Neural progenitor cell (in vitro differentiated cells): ENCODE results near the gene STK32B.

Experiments used
- EZH2 ChIP-seq: fragments of 200-600 bp; sonication (generic); IDR thresholded peaks from 2 replicates; pipeline ENCODE4 v1.6.1; 2017; ENCODE audit warnings: antibody characterized with exemption, mild to moderate bottlenecking, moderate library complexity
- EZH2phosphoT487 ChIP-seq: fragments of 200-600 bp; sonication (generic); IDR thresholded peaks from 2 replicates; pipeline ENCODE4 v1.6.1; 2017; ENCODE audit warnings: antibody characterized with exemption
- TF ChIP-seq, protein P1 (sequence below): fragments of 200-600 bp; sonication (generic); IDR thresholded peaks from 2 replicates; pipeline ENCODE4 v1.5.1; 2017; ENCODE audit warnings: antibody characterized with exemption, mild to moderate bottlenecking

DNA sequence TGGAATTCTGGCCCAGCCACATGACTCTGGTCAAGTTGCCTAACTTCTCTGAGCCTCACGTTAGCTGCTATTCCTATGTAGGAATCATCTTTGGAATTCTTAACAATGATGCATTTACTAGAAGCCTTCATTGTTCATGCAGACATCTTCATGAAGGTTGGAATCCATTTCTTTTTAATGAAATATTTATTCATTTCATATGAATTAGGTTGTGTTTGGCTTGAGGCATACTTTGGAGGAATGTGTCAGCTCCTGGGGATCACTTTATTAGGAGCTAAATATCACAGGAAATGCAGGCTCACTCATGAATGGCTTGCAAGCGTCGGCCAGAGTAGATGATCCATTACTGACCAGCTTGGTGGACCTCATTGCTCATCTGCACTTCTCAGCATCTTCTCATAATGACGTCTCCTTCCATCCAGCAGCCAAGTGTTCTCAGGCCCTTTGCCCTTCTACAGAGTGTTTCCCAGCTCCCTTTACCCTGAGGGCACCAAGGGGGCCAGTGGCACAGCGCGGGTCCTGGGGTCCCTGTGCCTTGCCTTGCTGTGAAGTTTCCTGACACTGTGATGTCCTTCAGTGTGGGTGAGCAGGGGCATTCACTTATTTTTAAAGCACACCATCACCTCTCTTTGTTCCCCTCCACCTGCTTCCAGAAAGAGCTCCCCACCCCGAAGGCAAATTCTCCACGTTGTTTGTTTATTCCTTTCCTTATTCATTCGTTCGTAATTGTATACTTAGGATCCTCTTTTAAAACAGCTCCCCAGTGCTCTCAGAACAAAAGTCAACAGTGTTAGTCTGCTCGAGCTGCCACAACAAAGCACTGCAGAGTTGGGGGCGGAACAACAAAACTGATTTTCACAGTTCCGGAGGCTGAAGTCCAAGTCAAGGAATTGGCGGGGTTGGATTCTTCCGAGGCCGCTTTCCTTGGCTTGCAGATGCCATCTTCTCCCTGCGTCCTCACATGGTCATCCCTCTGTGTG is 106.8 kb downstream of the STK32B start:
- TF ChIP-seq EZH2, result no peak
- TF ChIP-seq, protein P1, sequence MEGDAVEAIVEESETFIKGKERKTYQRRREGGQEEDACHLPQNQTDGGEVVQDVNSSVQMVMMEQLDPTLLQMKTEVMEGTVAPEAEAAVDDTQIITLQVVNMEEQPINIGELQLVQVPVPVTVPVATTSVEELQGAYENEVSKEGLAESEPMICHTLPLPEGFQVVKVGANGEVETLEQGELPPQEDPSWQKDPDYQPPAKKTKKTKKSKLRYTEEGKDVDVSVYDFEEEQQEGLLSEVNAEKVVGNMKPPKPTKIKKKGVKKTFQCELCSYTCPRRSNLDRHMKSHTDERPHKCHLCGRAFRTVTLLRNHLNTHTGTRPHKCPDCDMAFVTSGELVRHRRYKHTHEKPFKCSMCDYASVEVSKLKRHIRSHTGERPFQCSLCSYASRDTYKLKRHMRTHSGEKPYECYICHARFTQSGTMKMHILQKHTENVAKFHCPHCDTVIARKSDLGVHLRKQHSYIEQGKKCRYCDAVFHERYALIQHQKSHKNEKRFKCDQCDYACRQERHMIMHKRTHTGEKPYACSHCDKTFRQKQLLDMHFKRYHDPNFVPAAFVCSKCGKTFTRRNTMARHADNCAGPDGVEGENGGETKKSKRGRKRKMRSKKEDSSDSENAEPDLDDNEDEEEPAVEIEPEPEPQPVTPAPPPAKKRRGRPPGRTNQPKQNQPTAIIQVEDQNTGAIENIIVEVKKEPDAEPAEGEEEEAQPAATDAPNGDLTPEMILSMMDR, result no peak
- TF ChIP-seq EZH2phosphoT487, result no peak
